ENCODE results near the gene DEFB123.

Gene DEFB123

DNA sequence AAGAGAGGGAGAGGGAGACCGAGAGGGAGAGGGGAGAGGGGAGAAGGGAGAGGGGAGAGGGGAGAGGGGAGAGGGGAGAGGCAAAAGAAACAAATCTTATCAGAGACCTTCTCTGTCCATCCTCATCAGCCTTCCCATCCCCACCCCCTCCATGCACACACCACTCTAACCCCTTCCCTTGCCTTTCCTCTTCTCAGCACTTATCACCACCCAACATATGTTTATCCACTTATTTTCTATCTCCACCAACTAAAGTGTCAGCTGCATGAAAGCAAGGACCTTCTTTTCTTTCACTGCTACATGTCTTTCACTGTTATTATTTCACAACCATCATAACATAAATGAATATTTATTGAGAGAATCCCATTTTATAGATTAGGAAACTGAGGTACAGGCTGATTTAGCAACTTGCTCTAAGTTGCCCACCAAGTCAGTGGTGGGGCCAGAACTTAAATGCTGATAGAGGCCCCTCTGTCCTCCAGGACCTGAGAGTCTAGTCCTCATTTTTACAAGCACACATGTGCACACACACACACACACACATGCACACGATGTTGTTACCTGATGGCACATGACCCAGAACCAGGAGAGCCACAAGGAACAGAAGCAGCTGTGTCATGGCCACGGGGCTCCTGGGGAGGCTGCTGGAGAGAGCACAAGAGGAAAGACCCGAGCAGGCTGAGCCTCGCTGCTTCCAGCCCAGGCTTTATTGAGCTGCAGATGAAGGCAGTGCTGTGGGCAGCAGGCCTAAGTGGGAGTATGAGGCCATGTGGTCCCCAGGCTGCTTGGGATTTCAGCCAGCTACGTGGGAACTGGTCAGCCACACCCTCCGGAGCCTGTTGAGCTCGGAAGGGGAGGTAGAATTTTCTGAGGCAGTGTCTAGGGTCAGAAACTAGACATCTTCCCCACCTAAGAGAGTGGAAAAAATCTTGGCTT is 32.2 kb downstream of the DEFB123 start:
- DNase-seq (ENCODE audit: low read depth): no peak
- H3K4me3 ChIP-seq (ENCODE audit: low read depth, low read length): no peak overlapping the region
- TF ChIP-seq, protein P1, sequence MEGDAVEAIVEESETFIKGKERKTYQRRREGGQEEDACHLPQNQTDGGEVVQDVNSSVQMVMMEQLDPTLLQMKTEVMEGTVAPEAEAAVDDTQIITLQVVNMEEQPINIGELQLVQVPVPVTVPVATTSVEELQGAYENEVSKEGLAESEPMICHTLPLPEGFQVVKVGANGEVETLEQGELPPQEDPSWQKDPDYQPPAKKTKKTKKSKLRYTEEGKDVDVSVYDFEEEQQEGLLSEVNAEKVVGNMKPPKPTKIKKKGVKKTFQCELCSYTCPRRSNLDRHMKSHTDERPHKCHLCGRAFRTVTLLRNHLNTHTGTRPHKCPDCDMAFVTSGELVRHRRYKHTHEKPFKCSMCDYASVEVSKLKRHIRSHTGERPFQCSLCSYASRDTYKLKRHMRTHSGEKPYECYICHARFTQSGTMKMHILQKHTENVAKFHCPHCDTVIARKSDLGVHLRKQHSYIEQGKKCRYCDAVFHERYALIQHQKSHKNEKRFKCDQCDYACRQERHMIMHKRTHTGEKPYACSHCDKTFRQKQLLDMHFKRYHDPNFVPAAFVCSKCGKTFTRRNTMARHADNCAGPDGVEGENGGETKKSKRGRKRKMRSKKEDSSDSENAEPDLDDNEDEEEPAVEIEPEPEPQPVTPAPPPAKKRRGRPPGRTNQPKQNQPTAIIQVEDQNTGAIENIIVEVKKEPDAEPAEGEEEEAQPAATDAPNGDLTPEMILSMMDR (IDR thresholded peaks at IDR 0.05; ENCODE audit: low read depth, low read length): no peak

DNA sequence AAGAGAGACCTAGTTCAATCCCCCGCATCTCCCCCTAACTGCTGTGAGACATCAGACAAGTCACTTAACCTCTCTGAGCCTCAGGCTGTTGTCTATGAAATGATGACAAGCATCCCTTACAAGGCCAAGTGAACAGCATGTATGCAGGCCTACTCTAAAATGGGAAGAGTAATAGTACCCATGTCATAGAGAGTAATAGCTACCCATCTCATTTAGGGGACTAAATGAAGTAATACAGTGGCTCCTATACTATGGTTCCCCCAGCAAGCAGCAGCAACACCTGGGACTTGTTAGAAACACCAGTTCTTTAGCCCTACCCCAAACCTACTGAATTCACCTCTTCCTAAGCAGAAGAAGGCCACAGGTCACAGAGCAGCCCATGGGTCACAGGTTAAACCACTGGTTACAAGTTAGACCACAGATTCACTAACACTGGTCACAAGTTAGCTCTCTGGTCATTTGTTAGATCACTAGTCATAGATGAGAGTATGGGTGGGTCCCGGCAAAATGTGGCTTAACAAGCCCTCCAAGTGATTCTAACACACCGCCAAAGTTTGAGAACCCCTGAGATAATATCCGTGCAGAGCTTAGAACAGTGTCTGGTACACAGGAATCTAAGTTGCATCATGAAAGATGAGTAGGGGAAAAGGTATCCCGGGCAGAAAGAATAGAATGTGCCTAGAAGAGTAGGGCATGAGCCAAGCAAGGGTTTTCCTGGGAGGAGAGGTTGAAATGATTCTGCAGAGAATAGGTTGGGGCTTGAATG is 33.1 kb downstream of the DEFB123 start:
- no peak for DNase-seq (ENCODE audit: low read depth)
- TF ChIP-seq, protein P2, sequence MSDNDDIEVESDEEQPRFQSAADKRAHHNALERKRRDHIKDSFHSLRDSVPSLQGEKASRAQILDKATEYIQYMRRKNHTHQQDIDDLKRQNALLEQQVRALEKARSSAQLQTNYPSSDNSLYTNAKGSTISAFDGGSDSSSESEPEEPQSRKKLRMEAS (IDR thresholded peaks at IDR 0.05; ENCODE audit: low read depth, low read length): no peak
- TF ChIP-seq, protein P1 (IDR thresholded peaks at IDR 0.05; ENCODE audit: low read depth, low read length): no peak
- no peak for TF ChIP-seq POLR2A (IDR thresholded peaks at IDR 0.05; ENCODE audit: extremely low read depth, insufficient read length)
- no peak for TF ChIP-seq MYC (IDR thresholded peaks at IDR 0.05; ENCODE audit: low read depth, low read length)
- no peak overlapping the region for H3K4me3 ChIP-seq (ENCODE audit: low read depth, low read length)

DNA sequence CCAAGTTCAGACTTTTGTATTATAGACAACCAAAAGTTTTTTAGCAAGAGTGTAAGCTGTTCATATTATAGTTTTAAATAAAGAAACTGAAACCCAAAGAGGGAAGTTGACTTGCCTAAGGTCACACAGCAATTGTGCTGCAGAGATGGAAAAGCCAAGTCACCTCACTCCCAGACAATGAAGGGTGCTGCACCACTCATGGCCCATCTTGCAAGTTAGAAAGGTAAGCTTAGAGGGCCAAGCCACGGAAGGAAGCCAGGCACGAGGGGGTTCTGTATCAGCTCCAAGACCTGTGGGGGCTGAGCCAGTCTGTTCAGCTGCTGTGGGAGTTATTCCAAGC is 33.6 kb downstream of the DEFB123 start:
- H3K4me3 ChIP-seq (ENCODE audit: low read depth, low read length): no peak overlapping the region
- DNase-seq (ENCODE audit: low read depth): no peak
- TF ChIP-seq MYC (IDR thresholded peaks at IDR 0.05; ENCODE audit: low read depth, low read length): no peak
- TF ChIP-seq, protein P1 (IDR thresholded peaks at IDR 0.05; ENCODE audit: low read depth, low read length): no peak
- TF ChIP-seq POLR2A (IDR thresholded peaks at IDR 0.05; ENCODE audit: extremely low read depth, insufficient read length): no peak
- TF ChIP-seq, protein P2 (IDR thresholded peaks at IDR 0.05; ENCODE audit: low read depth, low read length): no peak

DNA sequence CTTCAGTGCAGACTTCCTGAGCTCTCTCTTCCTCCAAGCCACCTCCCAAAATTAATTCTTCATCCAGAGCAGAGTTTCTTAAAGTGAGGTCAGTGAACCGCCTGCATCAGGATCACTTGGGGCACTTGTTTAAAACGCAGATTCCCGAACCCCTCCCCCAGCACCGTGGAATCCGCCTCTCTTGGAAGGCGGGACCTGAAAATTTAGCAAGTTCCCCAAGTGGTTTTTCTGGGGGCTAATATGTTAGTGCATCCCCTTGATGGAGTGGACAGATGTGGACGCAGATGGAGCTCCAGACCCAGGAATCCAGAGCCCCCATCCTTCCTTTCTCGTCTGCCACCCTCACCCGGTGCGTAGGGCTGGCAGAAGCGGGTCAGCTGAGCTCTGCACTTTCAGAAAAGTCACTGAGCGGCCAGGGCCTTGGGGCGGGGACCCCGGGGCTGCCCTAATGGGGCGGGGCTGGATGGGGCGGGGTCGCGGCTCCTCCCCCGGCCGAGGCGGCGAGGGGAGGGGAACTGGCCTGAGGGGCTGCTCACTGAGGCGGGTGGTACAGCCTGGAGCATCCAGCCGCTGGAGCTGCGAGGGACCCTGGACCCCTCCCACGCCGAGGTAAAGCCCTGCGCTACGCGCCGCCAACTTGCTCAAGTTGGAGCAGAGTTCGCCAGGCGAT is 34.5 kb downstream of the DEFB123 start, which contains the start of the genes DEFB124 and REM1:
Gene DEFB124, minus strand, starts transcription at position 370 of the 670 bp plus-strand sequence. CDS start 2,114 bp downstream, outside the sequence.
Gene REM1, plus strand, starts transcription at position 531 of the 670 bp plus-strand sequence. CDS start 1,158 bp downstream, outside the sequence.
- TF ChIP-seq POLR2A (IDR thresholded peaks at IDR 0.05; ENCODE audit: extremely low read depth, insufficient read length) (no peak), MYC (IDR thresholded peaks at IDR 0.05; ENCODE audit: low read depth, low read length) (no peak)
- TF ChIP-seq, protein P1 (IDR thresholded peaks at IDR 0.05; ENCODE audit: low read depth, low read length): no peak
- TF ChIP-seq, protein P2 (IDR thresholded peaks at IDR 0.05; ENCODE audit: low read depth, low read length): no peak
- H3K4me3 ChIP-seq (ENCODE audit: low read depth, low read length): no peak within 1 kb of the TSS
- no peak for DNase-seq (ENCODE audit: low read depth)

DNA sequence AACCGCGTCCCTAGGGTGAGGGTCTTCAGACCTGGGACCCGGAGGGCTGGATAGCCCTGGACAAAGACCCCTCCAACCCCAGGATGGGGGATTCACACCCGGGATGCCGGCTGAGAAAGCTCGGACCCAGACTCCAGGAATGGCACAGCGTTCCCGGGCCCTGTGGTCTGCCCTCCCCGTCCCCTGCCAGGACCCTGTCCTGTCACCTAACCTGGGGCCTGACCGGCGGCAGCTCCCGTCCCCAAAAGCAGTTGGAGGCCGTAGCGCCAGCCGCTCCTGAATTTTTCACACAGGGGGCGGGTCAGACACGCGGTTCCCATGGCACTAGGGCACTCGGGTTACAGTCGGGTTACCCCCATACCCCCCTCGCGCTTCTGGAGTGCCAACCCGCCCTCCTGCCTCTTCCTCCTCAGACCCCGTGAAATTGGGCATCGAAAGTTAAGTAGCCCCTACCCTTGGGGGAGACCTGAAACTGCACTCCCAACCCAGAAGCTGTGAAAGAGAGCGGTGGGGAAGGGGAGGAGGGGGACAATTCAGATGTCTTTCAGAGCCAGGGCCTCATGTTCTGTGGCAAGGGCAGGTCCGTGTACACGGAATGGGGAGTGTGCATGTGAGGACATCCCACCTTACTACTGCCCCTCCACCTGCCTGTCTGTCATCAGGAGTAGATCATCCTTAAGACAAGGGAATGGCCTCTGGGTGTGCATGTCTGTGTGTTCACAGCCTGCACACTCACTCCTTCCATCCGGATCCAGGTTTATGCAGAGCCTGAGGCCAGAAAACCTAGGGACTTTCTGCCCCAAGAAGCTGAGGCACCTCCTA is 35.3 kb downstream of the DEFB123 start:
- DNase-seq (ENCODE audit: low read depth): no peak
- no peak overlapping the region for H3K4me3 ChIP-seq (ENCODE audit: low read depth, low read length)
- no peak for TF ChIP-seq MYC (IDR thresholded peaks at IDR 0.05; ENCODE audit: low read depth, low read length)
- TF ChIP-seq, protein P2 (IDR thresholded peaks at IDR 0.05; ENCODE audit: low read depth, low read length): no peak
- TF ChIP-seq POLR2A (IDR thresholded peaks at IDR 0.05; ENCODE audit: extremely low read depth, insufficient read length): no peak
- TF ChIP-seq, protein P1 (IDR thresholded peaks at IDR 0.05; ENCODE audit: low read depth, low read length): no peak

Data from NB4 (cell line).